Activated CD4-positive, alpha-beta T cell treated with anti-CD3 and anti-CD28 coated beads, Interleukin-2, amount 50 U/mL, for 4 hours (primary cell): Measurements from ENCODE around the gene SULF2.

ENCODE experiments used
- DNase-seq, 2 experiments: peaks; one replicate each; pipeline ENCODE4 v3.0.0-alpha.2; 2020

SULF2 gene

DNA sequence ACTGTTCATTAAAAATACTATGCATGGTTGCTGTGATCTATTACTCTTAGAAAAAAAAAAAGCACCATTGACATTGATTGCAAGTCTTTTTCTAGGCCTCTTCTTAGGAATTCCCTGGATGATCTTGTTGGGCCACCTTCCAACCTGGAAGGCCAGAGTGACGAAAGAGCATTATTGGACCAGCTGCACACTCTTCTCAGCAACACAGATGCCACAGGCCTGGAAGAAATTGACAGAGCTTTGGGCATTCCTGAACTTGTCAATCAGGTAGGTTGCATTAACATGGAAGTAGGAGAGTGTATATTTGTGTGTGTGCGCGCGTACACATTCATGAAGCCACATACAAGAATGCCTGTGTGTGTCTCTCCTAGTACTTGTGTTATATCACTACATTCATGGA is 143.2 kb downstream of the SULF2 start:
- DNase-seq = no peak

- DNase-seq = no peak
Measured at GRCh38 chr20:47638851-47639250, 146.4 kb downstream of the SULF2 start.

DNA sequence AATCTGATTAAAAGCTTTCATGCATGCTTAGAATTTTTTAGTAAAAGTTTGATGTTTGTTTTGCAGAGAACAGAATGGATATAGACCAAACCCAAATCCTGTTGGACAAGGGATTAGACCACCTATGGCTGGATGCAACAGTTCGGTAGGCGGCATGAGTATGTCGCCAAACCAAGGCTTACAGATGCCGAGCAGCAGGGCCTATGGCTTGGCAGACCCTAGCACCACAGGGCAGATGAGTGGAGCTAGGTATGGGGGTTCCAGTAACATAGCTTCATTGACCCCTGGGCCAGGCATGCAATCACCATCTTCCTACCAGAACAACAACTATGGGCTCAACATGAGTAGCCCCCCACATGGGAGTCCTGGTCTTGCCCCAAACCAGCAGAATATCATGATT is 150.0 kb downstream of the SULF2 start:
- DNase-seq = no peak

DNA sequence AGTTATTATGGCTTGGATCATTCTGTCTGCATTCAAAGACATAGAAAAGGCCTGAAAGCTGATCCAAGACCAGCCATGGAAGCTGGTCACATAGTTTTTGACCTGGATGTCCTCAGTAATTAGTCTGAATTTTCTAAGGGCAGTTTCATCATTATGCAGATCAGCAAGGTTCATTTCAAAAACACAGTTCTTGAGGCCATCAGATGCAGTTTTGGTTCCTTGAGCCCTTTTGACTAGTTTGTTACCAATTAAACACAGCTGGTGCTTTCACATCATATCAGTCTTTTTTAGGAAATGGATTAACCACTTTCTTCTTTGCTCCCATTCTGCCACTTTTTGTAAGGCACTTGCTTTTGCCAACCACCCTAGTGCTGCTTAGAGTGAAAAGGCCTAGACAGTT is 154.2 kb downstream of the SULF2 start:
- DNase-seq = no peak

- DNase-seq = no peak
Measured at GRCh38 chr20:47629907-47630306, 155.4 kb downstream of the SULF2 start.

- DNase-seq = no peak
Measured at GRCh38 chr20:47627540-47627939, 157.7 kb downstream of the SULF2 start.

GRCh38 chr20:47623206-47623605 is 162.1 kb downstream of the SULF2 start:
- no peak for DNase-seq

DNA sequence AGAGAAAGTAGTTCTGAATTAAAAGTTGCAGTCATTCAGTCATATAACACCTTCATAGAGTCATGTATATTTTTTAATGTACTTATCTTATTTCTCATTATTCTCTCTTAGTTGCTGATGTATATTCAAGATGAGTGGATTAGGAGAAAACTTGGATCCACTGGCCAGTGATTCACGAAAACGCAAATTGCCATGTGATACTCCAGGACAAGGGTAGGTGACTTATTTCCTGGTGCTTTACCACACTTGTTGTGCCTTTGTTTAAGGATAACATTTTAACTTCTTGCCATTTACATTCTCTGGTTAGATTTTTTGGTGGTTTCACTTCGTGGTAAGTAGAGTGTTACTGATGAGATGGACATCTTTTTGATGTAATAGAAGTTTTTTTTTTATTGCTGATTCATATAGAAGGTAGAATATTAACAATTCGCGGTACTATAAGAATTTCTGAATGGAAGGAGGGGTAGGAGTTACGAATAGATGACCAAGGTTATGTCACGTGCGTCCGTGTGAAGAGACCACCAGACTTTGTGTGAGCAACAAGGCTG is 163.1 kb downstream of the SULF2 start:
- no peak for DNase-seq

DNA sequence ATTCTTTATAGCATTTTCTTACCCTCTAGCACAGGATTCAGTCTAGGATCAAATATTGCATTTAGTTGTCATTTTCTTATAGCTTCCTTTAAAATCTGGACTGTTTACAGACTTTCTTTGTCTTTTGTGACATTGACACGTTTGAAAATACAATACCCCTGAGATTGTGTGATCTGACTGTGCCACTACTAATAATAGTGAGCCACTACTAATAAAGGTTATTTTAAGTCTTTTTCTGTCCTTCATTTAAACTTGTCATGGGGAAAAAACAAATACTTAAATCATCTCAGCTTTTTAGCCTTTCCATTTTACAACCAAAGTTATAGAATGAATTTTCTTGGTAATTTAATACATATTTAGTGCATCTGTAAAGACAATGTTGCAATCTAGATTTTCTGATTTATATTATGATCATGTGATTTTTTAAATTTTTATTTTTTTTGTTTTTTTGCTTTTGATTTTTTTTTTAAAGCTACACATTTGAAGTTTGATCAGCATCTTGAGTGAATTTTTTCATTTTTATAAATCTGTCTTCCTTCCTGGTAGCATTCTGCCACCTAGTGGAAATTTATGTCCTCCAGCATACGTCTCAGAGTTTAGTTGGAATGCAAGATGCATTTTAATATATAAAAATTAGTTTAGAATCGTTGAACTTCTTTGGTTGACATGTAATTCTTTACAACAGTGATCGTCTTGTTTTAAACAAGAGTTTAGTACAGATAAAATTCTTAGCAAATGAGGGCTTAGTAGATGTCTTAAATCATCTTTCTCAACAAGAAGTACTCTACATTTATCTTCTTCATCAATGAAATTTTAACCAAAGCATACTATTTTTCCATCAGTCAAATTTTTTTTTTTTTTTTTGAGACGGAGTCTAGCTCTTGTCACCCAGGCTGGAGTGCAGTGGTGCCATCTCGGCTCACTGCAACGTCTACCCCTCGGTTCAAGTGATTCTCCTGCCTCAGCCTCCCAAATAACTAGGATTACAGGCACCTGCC is 164.2 kb downstream of the SULF2 start:
- no peak for DNase-seq

GRCh38 chr20:47618479-47618878 is 166.8 kb downstream of the SULF2 start:
- no peak for DNase-seq

DNA sequence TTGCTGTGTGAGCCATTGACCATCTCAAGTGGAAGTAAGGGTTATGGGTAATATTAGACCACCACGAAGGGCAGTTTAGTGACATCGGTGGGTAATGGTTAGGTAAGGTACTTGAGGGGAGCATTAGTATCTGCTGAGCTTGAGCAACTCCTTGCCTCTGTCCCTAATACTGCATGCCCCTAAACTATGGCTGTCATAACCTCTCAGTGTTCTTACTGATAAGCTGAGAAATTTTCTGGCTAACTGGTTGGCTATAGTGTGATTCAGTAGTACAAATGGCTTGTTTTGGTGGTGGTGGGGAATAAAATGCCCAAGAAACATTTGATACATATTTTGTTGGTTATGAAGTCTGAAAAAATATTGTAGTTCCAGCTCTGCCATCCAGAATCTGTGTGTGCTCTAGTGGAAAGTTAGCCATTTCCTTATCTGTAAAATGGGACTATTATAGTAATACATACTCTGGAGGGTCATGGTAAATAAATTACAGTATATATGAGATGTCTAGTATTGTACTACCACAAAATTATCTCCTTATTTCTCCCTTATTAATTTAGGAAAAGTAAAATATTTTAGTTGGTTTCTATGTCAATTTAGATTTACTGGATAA is 170.5 kb downstream of the SULF2 start:
- no peak for DNase-seq

DNA sequence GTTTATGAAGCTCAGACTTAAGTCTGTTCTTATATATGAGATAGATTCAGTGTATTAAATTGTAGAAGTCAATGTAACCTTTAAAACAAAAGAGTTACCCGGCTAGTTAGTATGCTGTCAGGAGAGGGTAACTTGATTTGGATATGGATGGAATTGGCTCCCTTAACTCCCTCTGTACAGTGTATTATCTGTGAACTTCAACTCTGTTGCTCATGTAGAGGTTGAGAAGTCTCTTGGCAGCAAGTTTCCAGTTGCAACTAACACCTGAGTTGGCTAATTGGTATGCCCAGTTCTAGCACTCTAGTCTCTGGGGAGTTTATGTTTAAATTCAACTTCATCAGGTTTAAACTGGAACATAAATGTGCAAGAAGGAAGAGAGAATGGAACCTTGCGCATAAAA is 172.6 kb downstream of the SULF2 start:
- DNase-seq = no peak

- DNase-seq = no peak
Measured at GRCh38 chr20:47611785-47612184, 173.5 kb downstream of the SULF2 start.

DNA sequence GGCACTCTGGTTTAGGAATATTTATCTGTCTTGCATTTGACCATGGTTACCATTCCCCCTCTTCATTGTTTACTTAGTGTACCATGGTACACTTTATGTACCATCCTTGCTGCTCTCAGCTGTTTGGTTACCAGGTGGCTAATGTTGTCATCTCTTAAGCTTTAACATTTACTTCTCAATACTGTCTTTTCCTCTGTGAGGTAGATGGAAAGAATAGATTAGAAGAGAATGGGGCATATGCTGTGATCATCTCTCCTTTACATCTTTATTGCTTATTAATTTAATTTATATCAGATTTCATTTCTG is 174.4 kb downstream of the SULF2 start:
- DNase-seq = no peak

GRCh38 chr20:47610247-47610944 is 174.9 kb downstream of the SULF2 start:
- peak; percentile 79 to 84 for DNase-seq

DNA sequence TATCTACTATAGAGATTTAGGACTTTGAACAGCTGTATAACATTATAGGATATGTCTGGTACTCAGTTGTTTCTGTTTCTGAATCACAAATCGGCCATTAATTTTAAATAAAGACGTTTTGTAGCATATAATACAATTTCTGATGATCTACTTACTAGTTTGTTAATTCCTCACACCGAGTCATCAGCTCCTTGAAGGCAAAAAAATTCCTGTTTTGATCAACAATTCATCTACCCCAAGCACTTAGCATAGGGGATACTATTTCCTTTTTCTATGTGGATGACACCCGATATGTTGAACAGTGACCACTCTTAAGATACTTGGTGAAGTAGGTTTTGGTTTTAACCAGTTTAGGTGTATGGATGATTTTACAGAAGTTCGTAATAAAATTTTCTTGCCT is 176.3 kb downstream of the SULF2 start:
- no peak for DNase-seq
